Measurements from ENCODE around the gene SLC66A2.

SLC66A2 gene

DNA sequence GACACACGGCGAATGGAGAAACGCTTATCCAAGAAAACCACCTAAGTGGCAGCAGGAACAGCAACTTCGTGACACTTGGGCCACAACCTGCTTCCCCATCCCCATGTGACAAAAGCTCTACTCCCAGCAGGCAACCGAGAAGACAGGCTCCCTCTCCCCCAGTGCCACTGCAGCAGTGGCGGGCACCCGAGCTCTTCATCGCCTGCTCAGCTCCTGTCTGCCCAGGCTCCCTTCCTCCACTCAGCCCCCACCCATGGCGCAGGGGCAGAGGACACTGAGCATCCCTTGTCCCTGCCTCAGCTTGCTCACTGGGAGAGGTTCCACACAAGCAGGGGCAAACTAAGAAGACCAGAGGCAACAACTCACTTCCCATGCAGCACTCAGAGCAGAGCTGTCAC lies 22.9 kb downstream of the SLC66A2 start:
- no peak for TF ChIP-seq TCF4 (CRISPR knock-in tag; IDR thresholded peaks at IDR 0.05; ENCODE audit: borderline replicate concordance)
- no peak for TF ChIP-seq CSDC2 (CRISPR knock-in tag; IDR thresholded peaks at IDR 0.05)
- TF ChIP-seq ZNF70 (CRISPR knock-in tag; IDR thresholded peaks at IDR 0.05), result no peak
- ATAC-seq, result no peak

DNA sequence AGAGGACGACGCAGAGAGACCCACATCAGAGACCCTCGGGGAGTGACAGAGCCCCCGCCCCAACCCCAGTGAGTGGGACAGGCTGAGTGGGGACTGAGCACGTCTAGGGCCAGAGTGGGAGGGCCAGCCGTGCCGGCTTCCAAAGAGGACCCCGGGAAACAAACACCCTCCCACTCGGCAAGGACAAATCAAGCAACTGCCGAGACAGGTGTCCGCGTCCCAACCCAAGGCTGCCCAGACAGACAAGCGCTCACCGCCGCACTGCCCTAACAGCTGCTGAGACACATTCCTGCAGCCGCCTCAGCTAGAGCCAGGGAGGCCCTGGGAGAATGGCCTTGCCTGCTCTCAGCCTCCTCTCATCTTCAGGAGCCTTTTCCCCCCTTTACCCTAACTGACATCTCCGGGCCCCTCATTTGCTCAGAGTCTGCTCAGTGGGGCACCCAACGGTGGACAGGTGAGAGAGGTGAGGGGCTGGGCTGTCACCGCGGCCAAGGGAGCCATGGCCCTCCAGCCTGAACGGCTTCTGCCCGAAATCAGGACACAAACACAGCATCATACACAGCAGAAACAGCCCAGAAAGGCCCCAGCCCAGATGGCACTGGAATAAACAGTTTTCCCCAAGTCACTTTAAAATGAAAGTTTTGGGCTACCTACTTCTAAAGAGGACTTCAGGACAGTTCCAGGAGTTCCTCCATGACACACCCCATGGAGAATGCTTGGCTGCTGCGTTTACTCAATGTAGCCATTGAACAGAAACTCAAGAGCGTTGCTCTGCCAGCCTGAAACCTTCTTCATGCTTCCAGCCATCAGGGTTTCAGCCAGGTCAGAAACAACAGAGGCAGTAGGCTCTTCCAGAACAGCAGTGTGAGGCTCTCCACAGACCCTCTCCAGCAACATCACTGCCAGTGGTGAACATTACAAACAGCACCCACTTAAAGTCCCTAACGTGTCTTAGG lies 23.6 kb downstream of the SLC66A2 start:
- no peak for TF ChIP-seq BACH2 (CRISPR knock-in tag; IDR thresholded peaks at IDR 0.05; ENCODE audit: borderline replicate concordance)
- no peak for TF ChIP-seq CSDC2 (CRISPR knock-in tag; IDR thresholded peaks at IDR 0.05)
- TF ChIP-seq POU6F1 (CRISPR knock-in tag; IDR thresholded peaks at IDR 0.05; ENCODE audit: borderline replicate concordance, low read depth), result no peak
- no peak for TF ChIP-seq PPARA (CRISPR knock-in tag; IDR thresholded peaks at IDR 0.05; ENCODE audit: borderline replicate concordance)
- TF ChIP-seq OSR1 (CRISPR knock-in tag; IDR thresholded peaks at IDR 0.05), result no peak
- TF ChIP-seq ZNF565 (CRISPR knock-in tag; conservative IDR thresholded peaks at IDR 0.05; ENCODE audit: low read depth), result no peak
- no peak for TF ChIP-seq PATZ1 (CRISPR knock-in tag; IDR thresholded peaks at IDR 0.05; ENCODE audit: borderline replicate concordance)
- no peak for TF ChIP-seq ZNF8 (CRISPR knock-in tag; IDR thresholded peaks at IDR 0.05)
- TF ChIP-seq ARNTL (CRISPR knock-in tag; IDR thresholded peaks at IDR 0.05; ENCODE audit: borderline replicate concordance, low read depth), result no peak
- TF ChIP-seq, protein P1, sequence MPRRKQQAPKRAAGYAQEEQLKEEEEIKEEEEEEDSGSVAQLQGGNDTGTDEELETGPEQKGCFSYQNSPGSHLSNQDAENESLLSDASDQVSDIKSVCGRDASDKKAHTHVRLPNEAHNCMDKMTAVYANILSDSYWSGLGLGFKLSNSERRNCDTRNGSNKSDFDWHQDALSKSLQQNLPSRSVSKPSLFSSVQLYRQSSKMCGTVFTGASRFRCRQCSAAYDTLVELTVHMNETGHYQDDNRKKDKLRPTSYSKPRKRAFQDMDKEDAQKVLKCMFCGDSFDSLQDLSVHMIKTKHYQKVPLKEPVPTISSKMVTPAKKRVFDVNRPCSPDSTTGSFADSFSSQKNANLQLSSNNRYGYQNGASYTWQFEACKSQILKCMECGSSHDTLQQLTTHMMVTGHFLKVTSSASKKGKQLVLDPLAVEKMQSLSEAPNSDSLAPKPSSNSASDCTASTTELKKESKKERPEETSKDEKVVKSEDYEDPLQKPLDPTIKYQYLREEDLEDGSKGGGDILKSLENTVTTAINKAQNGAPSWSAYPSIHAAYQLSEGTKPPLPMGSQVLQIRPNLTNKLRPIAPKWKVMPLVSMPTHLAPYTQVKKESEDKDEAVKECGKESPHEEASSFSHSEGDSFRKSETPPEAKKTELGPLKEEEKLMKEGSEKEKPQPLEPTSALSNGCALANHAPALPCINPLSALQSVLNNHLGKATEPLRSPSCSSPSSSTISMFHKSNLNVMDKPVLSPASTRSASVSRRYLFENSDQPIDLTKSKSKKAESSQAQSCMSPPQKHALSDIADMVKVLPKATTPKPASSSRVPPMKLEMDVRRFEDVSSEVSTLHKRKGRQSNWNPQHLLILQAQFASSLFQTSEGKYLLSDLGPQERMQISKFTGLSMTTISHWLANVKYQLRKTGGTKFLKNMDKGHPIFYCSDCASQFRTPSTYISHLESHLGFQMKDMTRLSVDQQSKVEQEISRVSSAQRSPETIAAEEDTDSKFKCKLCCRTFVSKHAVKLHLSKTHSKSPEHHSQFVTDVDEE (CRISPR knock-in tag; IDR thresholded peaks at IDR 0.05), result no peak
- no peak for TF ChIP-seq ISL1 (CRISPR knock-in tag; IDR thresholded peaks at IDR 0.05)
- no peak for TF ChIP-seq TCF4 (CRISPR knock-in tag; IDR thresholded peaks at IDR 0.05; ENCODE audit: borderline replicate concordance)
- no peak for ATAC-seq

DNA sequence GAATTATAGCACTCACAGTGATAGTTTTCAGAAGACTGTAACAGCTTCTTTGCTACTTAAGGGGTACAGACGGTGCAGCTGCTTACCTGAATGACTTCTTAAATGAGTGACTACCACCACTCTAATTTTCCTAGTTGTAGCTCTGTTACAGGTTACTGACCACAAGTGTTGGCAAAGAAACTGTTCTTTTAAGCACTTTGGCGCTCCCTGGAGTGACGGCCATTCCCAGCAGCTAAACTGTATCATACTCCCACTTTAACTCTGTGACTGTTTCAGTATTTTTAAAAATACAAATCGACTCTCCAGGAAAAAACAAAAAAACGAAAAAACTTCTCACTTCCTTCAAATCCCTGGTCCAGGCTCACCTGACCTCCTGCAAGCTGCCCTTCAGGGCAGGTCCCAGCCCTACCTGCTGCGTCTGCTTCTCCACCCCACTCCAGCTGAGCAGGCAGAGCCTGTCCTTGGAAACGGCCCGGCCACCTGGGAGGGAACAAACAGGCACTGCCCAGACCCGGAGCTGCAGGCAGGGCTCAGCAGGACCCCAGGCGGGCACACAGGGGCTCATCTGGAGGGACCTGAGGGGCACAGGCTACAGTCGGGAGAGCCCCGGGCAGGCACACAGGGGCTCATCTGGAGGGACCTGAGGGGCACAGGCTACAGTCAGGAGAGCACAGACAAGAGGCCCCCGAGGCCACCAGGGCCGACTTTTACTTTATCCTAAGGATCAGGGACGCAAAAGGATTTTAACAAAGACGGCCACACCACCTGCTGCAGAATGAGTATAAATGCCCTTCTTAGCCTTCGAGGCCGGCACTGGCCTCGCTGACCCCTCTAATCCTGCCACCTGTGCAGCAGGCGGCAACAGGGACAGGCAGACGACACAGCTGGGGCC lies 24.5 kb downstream of the SLC66A2 start:
- ATAC-seq, result no peak
- TF ChIP-seq BACH2 (CRISPR knock-in tag; IDR thresholded peaks at IDR 0.05; ENCODE audit: borderline replicate concordance) (no peak), ISL1 (CRISPR knock-in tag; IDR thresholded peaks at IDR 0.05) (no peak), PPARA (CRISPR knock-in tag; IDR thresholded peaks at IDR 0.05; ENCODE audit: borderline replicate concordance) (no peak), SNAI2 (CRISPR knock-in tag; IDR thresholded peaks at IDR 0.05) (no peak), ZC3H10 (CRISPR knock-in tag; IDR thresholded peaks at IDR 0.05) (no peak), ZNF70 (CRISPR knock-in tag; IDR thresholded peaks at IDR 0.05) (no peak), ZFP30 (CRISPR knock-in tag; IDR thresholded peaks at IDR 0.05) (no peak)

DNA sequence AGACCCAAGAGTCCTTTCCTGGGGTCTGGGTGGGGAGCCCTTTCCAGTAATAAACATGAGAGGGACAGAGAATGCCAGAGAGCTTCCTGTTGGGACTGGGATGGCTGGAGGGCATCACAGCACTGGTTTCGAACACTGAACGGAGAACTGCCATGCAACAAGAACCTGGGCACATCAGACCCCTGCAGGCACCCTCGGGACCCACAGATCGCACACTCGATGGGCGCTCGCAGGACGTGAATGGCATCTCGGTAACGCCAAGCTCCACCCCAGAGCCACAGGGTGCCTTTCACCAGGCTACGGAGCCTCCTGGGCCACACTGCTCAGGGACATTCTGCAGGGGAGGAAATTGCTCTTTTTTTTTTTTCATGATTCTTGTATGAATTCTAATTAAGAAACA lies 25.1 kb downstream of the SLC66A2 start:
- ATAC-seq, result no peak
- TF ChIP-seq POU6F1 (CRISPR knock-in tag; IDR thresholded peaks at IDR 0.05; ENCODE audit: borderline replicate concordance, low read depth), result no peak
- TF ChIP-seq GLIS3 (CRISPR knock-in tag; IDR thresholded peaks at IDR 0.05), result no peak
- TF ChIP-seq ZNF70 (CRISPR knock-in tag; IDR thresholded peaks at IDR 0.05), result no peak
- no peak for TF ChIP-seq PPARA (CRISPR knock-in tag; IDR thresholded peaks at IDR 0.05; ENCODE audit: borderline replicate concordance)
- no peak for TF ChIP-seq ZFP30 (CRISPR knock-in tag; IDR thresholded peaks at IDR 0.05)
- TF ChIP-seq RARB (CRISPR knock-in tag; IDR thresholded peaks at IDR 0.05), result no peak
- TF ChIP-seq, protein P2, sequence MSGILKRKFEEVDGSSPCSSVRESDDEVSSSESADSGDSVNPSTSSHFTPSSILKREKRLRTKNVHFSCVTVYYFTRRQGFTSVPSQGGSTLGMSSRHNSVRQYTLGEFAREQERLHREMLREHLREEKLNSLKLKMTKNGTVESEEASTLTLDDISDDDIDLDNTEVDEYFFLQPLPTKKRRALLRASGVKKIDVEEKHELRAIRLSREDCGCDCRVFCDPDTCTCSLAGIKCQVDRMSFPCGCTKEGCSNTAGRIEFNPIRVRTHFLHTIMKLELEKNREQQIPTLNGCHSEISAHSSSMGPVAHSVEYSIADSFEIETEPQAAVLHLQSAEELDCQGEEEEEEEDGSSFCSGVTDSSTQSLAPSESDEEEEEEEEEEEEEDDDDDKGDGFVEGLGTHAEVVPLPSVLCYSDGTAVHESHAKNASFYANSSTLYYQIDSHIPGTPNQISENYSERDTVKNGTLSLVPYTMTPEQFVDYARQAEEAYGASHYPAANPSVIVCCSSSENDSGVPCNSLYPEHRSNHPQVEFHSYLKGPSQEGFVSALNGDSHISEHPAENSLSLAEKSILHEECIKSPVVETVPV (CRISPR knock-in tag; IDR thresholded peaks at IDR 0.05), result no peak
- no peak for TF ChIP-seq ISL1 (CRISPR knock-in tag; IDR thresholded peaks at IDR 0.05)
- TF ChIP-seq OSR1 (CRISPR knock-in tag; IDR thresholded peaks at IDR 0.05), result no peak
- no peak for TF ChIP-seq ZFP3 (CRISPR knock-in tag; IDR thresholded peaks at IDR 0.05)
- TF ChIP-seq ARNTL (CRISPR knock-in tag; IDR thresholded peaks at IDR 0.05; ENCODE audit: borderline replicate concordance, low read depth), result no peak
- no peak for TF ChIP-seq TOX (CRISPR knock-in tag; IDR thresholded peaks at IDR 0.05; ENCODE audit: borderline replicate concordance)
- TF ChIP-seq CREB5 (CRISPR knock-in tag; IDR thresholded peaks at IDR 0.05; ENCODE audit: low read depth), result no peak
- TF ChIP-seq ZNF8 (CRISPR knock-in tag; IDR thresholded peaks at IDR 0.05), result no peak
- TF ChIP-seq ZC3H10 (CRISPR knock-in tag; IDR thresholded peaks at IDR 0.05), result no peak

All from SK-N-SH treated with all-trans-retinoic acid at 6 μM for 48 hours (cell line).